ENCODE data around the gene BTBD10. TPM values are rescaled to one million over a fixed set of nuclear protein-coding genes. Genes with fewer than 3 reads are reported as not detected.

BTBD10 gene
- total RNA-seq, 1 donor from 2014 or later = 26.4 TPM

GRCh38 chr11:13433437-13433836 is 29.6 kb downstream of the BTBD10 start:
- Histone ChIP-seq H3K4me3 (no peak overlapping the region), H3K9me3 (replicated peaks) (peaks cover 8% of the 10 kb centered on the region), H3K36me3 (peaks cover 3% of the 10 kb centered on the region), H3K4me1 (peaks cover 12% of the 10 kb centered on the region), H3K27ac (replicated peaks) (no peak overlapping the region), H3K27me3 (ENCODE audit: low read depth) (no peaks in the 10 kb centered on the region)
- TF ChIP-seq CTCF (IDR thresholded peaks at IDR 0.05; ENCODE audit: borderline replicate concordance) = no peak
- no peak for DNase-seq
- intact Hi-C loops (cut with micrococcal nuclease) = no loop called here

- peaks cover 32% of the 10 kb centered on the region for H3K9me3 ChIP-seq (replicated peaks)
- no peak overlapping the region for H3K4me3 ChIP-seq
- H3K27ac ChIP-seq (replicated peaks) = no peak overlapping the region
- peaks cover 12% of the 10 kb centered on the region for H3K4me1 ChIP-seq
- no peak for DNase-seq
- peaks cover 3% of the 10 kb centered on the region for H3K36me3 ChIP-seq
- no peak for TF ChIP-seq CTCF (IDR thresholded peaks at IDR 0.05; ENCODE audit: borderline replicate concordance)
- no peaks in the 10 kb centered on the region for H3K27me3 ChIP-seq (ENCODE audit: low read depth)
- intact Hi-C loops (cut with micrococcal nuclease) = no loop called here
Observed at GRCh38 chr11:13429836-13430235, 33.2 kb downstream of the BTBD10 start.

- Histone ChIP-seq H3K27me3 (ENCODE audit: low read depth) (no peaks in the 10 kb centered on the region), H3K27ac (replicated peaks) (no peak overlapping the region), H3K36me3 (peaks cover 3% of the 10 kb centered on the region), H3K4me3 (no peak overlapping the region), H3K9me3 (replicated peaks) (peaks cover 32% of the 10 kb centered on the region), H3K4me1 (peaks cover 12% of the 10 kb centered on the region)
- no peak for TF ChIP-seq CTCF (IDR thresholded peaks at IDR 0.05; ENCODE audit: borderline replicate concordance)
- DNase-seq = no peak
- intact Hi-C loops (cut with micrococcal nuclease) = no loop called here
Observed at GRCh38 chr11:13429288-13429687, 33.7 kb downstream of the BTBD10 start.

GRCh38 chr11:13427440-13427839 is 35.6 kb downstream of the BTBD10 start:
- H3K27ac ChIP-seq (replicated peaks) = no peak overlapping the region
- no peak overlapping the region for H3K4me3 ChIP-seq
- H3K27me3 ChIP-seq (ENCODE audit: low read depth) = no peaks in the 10 kb centered on the region
- no peak for DNase-seq
- no peaks in the 10 kb centered on the region for H3K4me1 ChIP-seq
- H3K9me3 ChIP-seq (replicated peaks) = peaks cover 32% of the 10 kb centered on the region
- intact Hi-C loops (cut with micrococcal nuclease) = no loop called here
- no peak for TF ChIP-seq CTCF (IDR thresholded peaks at IDR 0.05; ENCODE audit: borderline replicate concordance)
- H3K36me3 ChIP-seq = peaks cover 3% of the 10 kb centered on the region

- no peak overlapping the region for H3K27ac ChIP-seq (replicated peaks)
- peaks cover 13% of the 10 kb centered on the region for H3K36me3 ChIP-seq
- H3K27me3 ChIP-seq (ENCODE audit: low read depth) = no peaks in the 10 kb centered on the region
- TF ChIP-seq CTCF (IDR thresholded peaks at IDR 0.05; ENCODE audit: borderline replicate concordance) = no peak
- H3K4me3 ChIP-seq = no peak overlapping the region
- no peaks in the 10 kb centered on the region for H3K4me1 ChIP-seq
- no peak for DNase-seq
- H3K9me3 ChIP-seq (replicated peaks) = peaks cover 24% of the 10 kb centered on the region
- intact Hi-C loops (cut with micrococcal nuclease) = no loop called here
Observed at GRCh38 chr11:13423372-13423771, 39.6 kb downstream of the BTBD10 start.

- Histone ChIP-seq H3K36me3 (peaks cover 19% of the 10 kb centered on the region), H3K27me3 (ENCODE audit: low read depth) (no peaks in the 10 kb centered on the region), H3K27ac (replicated peaks) (no peak overlapping the region), H3K4me1 (no peaks in the 10 kb centered on the region), H3K4me3 (no peak overlapping the region), H3K9me3 (replicated peaks) (peaks cover 7% of the 10 kb centered on the region)
- intact Hi-C loops (cut with micrococcal nuclease) = no loop called here
- no peak for TF ChIP-seq CTCF (IDR thresholded peaks at IDR 0.05; ENCODE audit: borderline replicate concordance)
- DNase-seq = no peak
Observed at GRCh38 chr11:13421561-13421960, 41.5 kb downstream of the BTBD10 start.
